ENCODE data around the gene CLEC2L.

GRCh38 chr7:139487366-139488080 lies 36.0 kb upstream of the CLEC2L start:
- no peak for TF ChIP-seq CTCF (IDR thresholded peaks at IDR 0.05)
- TF ChIP-seq POLR2A (IDR thresholded peaks at IDR 0.05), result no peak
